ENCODE results near the gene PODNL1.

The PODNL1 gene

GRCh38 chr19:13965926-13966683 lies 27.9 kb upstream of the PODNL1 start:
- no peak for DNase-seq (ENCODE audit: low spot score)
- Histone ChIP-seq H2BK15ac (ENCODE audit: low read length) (no peak overlapping the region), H3K9me3 (replicated peaks in 1 of 2; ENCODE audit: control insufficient read depth in 2 of 2, insufficient read depth in 1 of 2, low read depth in 1 of 2, low read length in 2 of 2) (no peaks in the 10 kb centered on the region), H3K4ac (ENCODE audit: low read length) (no peak overlapping the region), H3K27ac (replicated peaks; ENCODE audit: low read length) (no peak overlapping the region), H4K8ac (ENCODE audit: low read depth, low read length) (no peak overlapping the region), H2BK120ac (ENCODE audit: low read depth, low read length) (no peak overlapping the region), H4K91ac (ENCODE audit: low read depth, low read length, poor library complexity) (no peak overlapping the region), H2BK12ac (ENCODE audit: low read length) (no peak overlapping the region), H2BK5ac (ENCODE audit: low read length) (peak overlapping the region; percentile 53), H3K36me3 (replicated peaks in 1 of 2; ENCODE audit: control insufficient read depth in 2 of 2, insufficient read depth in 2 of 2, low read length in 2 of 2) (peaks cover 34 to 59% of the 10 kb centered on the region in 2 donors), H3K9ac (ENCODE audit: low read depth, low read length, poor library complexity) (peak overlapping the region; percentile 72), H3K14ac (ENCODE audit: low read length) (peak overlapping the region; percentile 47), H3K4me3 (ENCODE audit: low read length in 2 of 2) (no peak overlapping the region), H3K27me3 (ENCODE audit: control insufficient read depth in 3 of 3, insufficient read depth in 3 of 3, low read depth in 1 of 3, low read length in 3 of 3) (peaks cover 0 to 4% (median 0%) of the 10 kb centered on the region in 3 experiments), H3K4me1 (ENCODE audit: control insufficient read depth in 2 of 2, insufficient read depth in 1 of 2, low read depth in 1 of 2, low read length in 2 of 2) (peaks cover 0 to 9% of the 10 kb centered on the region in 2 donors), H2AK5ac (ENCODE audit: low read depth, low read length) (peak overlapping the region; percentile 52), H2AFZ (ENCODE audit: low read length) (no peak overlapping the region), H3K23ac (ENCODE audit: low read depth, low read length, poor library complexity) (peak overlapping the region; percentile 85), H3K4me2 (ENCODE audit: insufficient read depth, low read length, poor library complexity, severe bottlenecking) (peak overlapping the region; percentile 2), H3K18ac (ENCODE audit: low read length) (no peak overlapping the region), H3K79me1 (ENCODE audit: low read depth, low read length) (peaks cover 7% of the 10 kb centered on the region)
- WGBS, 2 donors (ENCODE audit: extremely low coverage in 2 of 2, insufficient read length in 2 of 2, insufficient replicate concordance in 1 of 2) = no CpG with 5 or more reads among the region's 20 CpGs

GRCh38 chr19:13965377-13965896 lies 27.2 kb upstream of the PODNL1 start:
- DNase-seq (ENCODE audit: low spot score) = no peak
- Histone ChIP-seq H3K9me3 (replicated peaks in 1 of 2; ENCODE audit: control insufficient read depth in 2 of 2, insufficient read depth in 1 of 2, low read depth in 1 of 2, low read length in 2 of 2) (no peaks in the 10 kb centered on the region), H2AK5ac (ENCODE audit: low read depth, low read length) (no peak overlapping the region), H4K91ac (ENCODE audit: low read depth, low read length, poor library complexity) (no peak overlapping the region), H2BK5ac (ENCODE audit: low read length) (peak overlapping the region; percentile 53), H4K8ac (ENCODE audit: low read depth, low read length) (no peak overlapping the region), H3K27me3 (ENCODE audit: control insufficient read depth in 3 of 3, insufficient read depth in 3 of 3, low read depth in 1 of 3, low read length in 3 of 3) (peaks cover 0 to 4% (median 0%) of the 10 kb centered on the region in 3 experiments), H3K27ac (replicated peaks; ENCODE audit: low read length) (no peak overlapping the region), H2BK120ac (ENCODE audit: low read depth, low read length) (no peak overlapping the region), H3K14ac (ENCODE audit: low read length) (no peak overlapping the region), H3K4me1 (ENCODE audit: control insufficient read depth in 2 of 2, insufficient read depth in 1 of 2, low read depth in 1 of 2, low read length in 2 of 2) (peaks cover 0 to 9% of the 10 kb centered on the region in 2 donors), H3K36me3 (replicated peaks in 1 of 2; ENCODE audit: control insufficient read depth in 2 of 2, insufficient read depth in 2 of 2, low read length in 2 of 2) (peaks cover 40 to 65% of the 10 kb centered on the region in 2 donors), H2BK15ac (ENCODE audit: low read length) (no peak overlapping the region), H2BK12ac (ENCODE audit: low read length) (no peak overlapping the region), H3K79me1 (ENCODE audit: low read depth, low read length) (peaks cover 7% of the 10 kb centered on the region), H3K4me2 (ENCODE audit: insufficient read depth, low read length, poor library complexity, severe bottlenecking) (no peak overlapping the region), H3K23ac (ENCODE audit: low read depth, low read length, poor library complexity) (no peak overlapping the region), H3K18ac (ENCODE audit: low read length) (no peak overlapping the region), H3K4me3 (ENCODE audit: low read length in 2 of 2) (no peak overlapping the region), H3K9ac (ENCODE audit: low read depth, low read length, poor library complexity) (no peak overlapping the region), H2AFZ (ENCODE audit: low read length) (no peak overlapping the region), H3K4ac (ENCODE audit: low read length) (no peak overlapping the region)
- no CpG with 5 or more reads among the region's 24 CpGs for WGBS, 2 donors (ENCODE audit: extremely low coverage in 2 of 2, insufficient read length in 2 of 2, insufficient replicate concordance in 1 of 2)

GRCh38 chr19:13964776-13965175 lies 26.6 kb upstream of the PODNL1 start:
- no peak overlapping the region for H3K18ac ChIP-seq (ENCODE audit: low read length)
- H3K4me2 ChIP-seq (ENCODE audit: insufficient read depth, low read length, poor library complexity, severe bottlenecking) = no peak overlapping the region
- no peaks in the 10 kb centered on the region for H3K9me3 ChIP-seq (replicated peaks in 1 of 2; ENCODE audit: control insufficient read depth in 2 of 2, insufficient read depth in 1 of 2, low read depth in 1 of 2, low read length in 2 of 2)
- no peak overlapping the region for H3K4me3 ChIP-seq (ENCODE audit: low read length in 2 of 2)
- peaks cover 0 to 4% (median 0%) of the 10 kb centered on the region in 3 experiments for H3K27me3 ChIP-seq (ENCODE audit: control insufficient read depth in 3 of 3, insufficient read depth in 3 of 3, low read depth in 1 of 3, low read length in 3 of 3)
- no peak overlapping the region for H4K8ac ChIP-seq (ENCODE audit: low read depth, low read length)
- DNase-seq (ENCODE audit: low spot score) = no peak
- no peak overlapping the region for H3K27ac ChIP-seq (replicated peaks; ENCODE audit: low read length)
- no peak overlapping the region for H2BK120ac ChIP-seq (ENCODE audit: low read depth, low read length)
- H3K4me1 ChIP-seq (ENCODE audit: control insufficient read depth in 2 of 2, insufficient read depth in 1 of 2, low read depth in 1 of 2, low read length in 2 of 2) = peaks cover 0 to 9% of the 10 kb centered on the region in 2 donors
- no peak overlapping the region for H2BK12ac ChIP-seq (ENCODE audit: low read length)
- no peak overlapping the region for H4K91ac ChIP-seq (ENCODE audit: low read depth, low read length, poor library complexity)
- no peak overlapping the region for H2AK5ac ChIP-seq (ENCODE audit: low read depth, low read length)
- H3K9ac ChIP-seq (ENCODE audit: low read depth, low read length, poor library complexity) = no peak overlapping the region
- no peak overlapping the region for H3K14ac ChIP-seq (ENCODE audit: low read length)
- H3K4ac ChIP-seq (ENCODE audit: low read length) = no peak overlapping the region
- peaks cover 42 to 65% of the 10 kb centered on the region in 2 donors for H3K36me3 ChIP-seq (replicated peaks in 1 of 2; ENCODE audit: control insufficient read depth in 2 of 2, insufficient read depth in 2 of 2, low read length in 2 of 2)
- H2BK5ac ChIP-seq (ENCODE audit: low read length) = no peak overlapping the region
- no CpG with 5 or more reads among the region's 5 CpGs for WGBS, 2 donors (ENCODE audit: extremely low coverage in 2 of 2, insufficient read length in 2 of 2, insufficient replicate concordance in 1 of 2)
- no peak overlapping the region for H2BK15ac ChIP-seq (ENCODE audit: low read length)
- H3K23ac ChIP-seq (ENCODE audit: low read depth, low read length, poor library complexity) = no peak overlapping the region
- H2AFZ ChIP-seq (ENCODE audit: low read length) = no peak overlapping the region
- H3K79me1 ChIP-seq (ENCODE audit: low read depth, low read length) = peaks cover 7% of the 10 kb centered on the region

GRCh38 chr19:13963603-13964105 lies 25.4 kb upstream of the PODNL1 start:
- H2BK15ac ChIP-seq (ENCODE audit: low read length) = no peak overlapping the region
- peaks cover 0 to 4% (median 0%) of the 10 kb centered on the region in 3 experiments for H3K27me3 ChIP-seq (ENCODE audit: control insufficient read depth in 3 of 3, insufficient read depth in 3 of 3, low read depth in 1 of 3, low read length in 3 of 3)
- H3K14ac ChIP-seq (ENCODE audit: low read length) = no peak overlapping the region
- no peak overlapping the region for H3K4me3 ChIP-seq (ENCODE audit: low read length in 2 of 2)
- no peak for DNase-seq (ENCODE audit: low spot score)
- H3K18ac ChIP-seq (ENCODE audit: low read length) = peak overlapping the region; percentile 80
- H3K79me1 ChIP-seq (ENCODE audit: low read depth, low read length) = peaks cover 7% of the 10 kb centered on the region
- no peak overlapping the region for H4K91ac ChIP-seq (ENCODE audit: low read depth, low read length, poor library complexity)
- no CpG with 5 or more reads among the region's 48 CpGs for WGBS, 2 donors (ENCODE audit: extremely low coverage in 2 of 2, insufficient read length in 2 of 2, insufficient replicate concordance in 1 of 2)
- no peak overlapping the region for H3K27ac ChIP-seq (replicated peaks; ENCODE audit: low read length)
- H2BK12ac ChIP-seq (ENCODE audit: low read length) = no peak overlapping the region
- no peak overlapping the region for H2BK5ac ChIP-seq (ENCODE audit: low read length)
- H3K4me2 ChIP-seq (ENCODE audit: insufficient read depth, low read length, poor library complexity, severe bottlenecking) = no peak overlapping the region
- H2AFZ ChIP-seq (ENCODE audit: low read length) = no peak overlapping the region
- no peak overlapping the region for H2BK120ac ChIP-seq (ENCODE audit: low read depth, low read length)
- H3K4me1 ChIP-seq (ENCODE audit: control insufficient read depth in 2 of 2, insufficient read depth in 1 of 2, low read depth in 1 of 2, low read length in 2 of 2) = peaks cover 0 to 9% of the 10 kb centered on the region in 2 donors
- no peaks in the 10 kb centered on the region for H3K9me3 ChIP-seq (replicated peaks in 1 of 2; ENCODE audit: control insufficient read depth in 2 of 2, insufficient read depth in 1 of 2, low read depth in 1 of 2, low read length in 2 of 2)
- no peak overlapping the region for H3K4ac ChIP-seq (ENCODE audit: low read length)
- peak overlapping the region; percentile 17 for H4K8ac ChIP-seq (ENCODE audit: low read depth, low read length)
- peak overlapping the region; percentile 80 for H3K23ac ChIP-seq (ENCODE audit: low read depth, low read length, poor library complexity)
- H3K36me3 ChIP-seq (replicated peaks in 1 of 2; ENCODE audit: control insufficient read depth in 2 of 2, insufficient read depth in 2 of 2, low read length in 2 of 2) = peaks cover 43 to 66% of the 10 kb centered on the region in 2 donors
- H3K9ac ChIP-seq (ENCODE audit: low read depth, low read length, poor library complexity) = peak overlapping the region; percentile 44
- H2AK5ac ChIP-seq (ENCODE audit: low read depth, low read length) = peak overlapping the region; percentile 84
